ENCODE measurements around the gene CABP7.

Gene CABP7

GRCh38 chr22:29719899-29720645 lies at the start of gene CABP7:
CABP7 (plus strand) TSS chr22:29720003; CDS start chr22:29720425, 422 bp downstream.
- no peak for DNase-seq (ENCODE audit: low read depth in 2 of 2)

- no peak for DNase-seq (ENCODE audit: low read depth in 2 of 2)
These were observed 49.2 kb upstream of the CABP7 start for GRCh38 chr22:29670626-29671025.

GRCh38 chr22:29673361-29674066 lies 46.3 kb upstream of the CABP7 start:
- no peak for DNase-seq (ENCODE audit: low read depth in 2 of 2)

- DNase-seq (ENCODE audit: low read depth in 2 of 2), result no peak
These were observed 45.7 kb upstream of the CABP7 start for GRCh38 chr22:29674121-29674520.

- DNase-seq (ENCODE audit: low read depth in 2 of 2), result no peak
These were observed 40.5 kb upstream of the CABP7 start for GRCh38 chr22:29679316-29679715.

DNA sequence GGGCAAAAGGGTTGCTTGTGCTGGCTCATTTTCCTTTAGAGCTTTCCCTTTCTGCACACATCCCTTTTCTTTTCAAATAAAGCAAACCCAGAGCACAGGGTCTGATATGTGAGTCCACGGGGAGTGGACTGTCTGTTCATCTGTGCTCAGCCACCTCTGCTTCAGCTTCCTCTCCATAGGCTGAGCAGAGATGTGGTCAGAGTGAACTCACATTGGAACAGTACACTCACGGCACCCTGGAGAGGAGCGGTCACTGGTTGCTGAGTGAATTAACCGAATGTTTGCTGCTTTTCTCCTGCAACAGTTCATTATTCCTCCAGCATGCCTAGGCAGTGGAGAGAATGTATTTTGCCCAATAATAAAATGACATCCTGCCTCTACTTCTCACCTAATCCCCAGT lies 36.3 kb upstream of the CABP7 start:
- DNase-seq (ENCODE audit: low read depth in 2 of 2), result no peak

DNA sequence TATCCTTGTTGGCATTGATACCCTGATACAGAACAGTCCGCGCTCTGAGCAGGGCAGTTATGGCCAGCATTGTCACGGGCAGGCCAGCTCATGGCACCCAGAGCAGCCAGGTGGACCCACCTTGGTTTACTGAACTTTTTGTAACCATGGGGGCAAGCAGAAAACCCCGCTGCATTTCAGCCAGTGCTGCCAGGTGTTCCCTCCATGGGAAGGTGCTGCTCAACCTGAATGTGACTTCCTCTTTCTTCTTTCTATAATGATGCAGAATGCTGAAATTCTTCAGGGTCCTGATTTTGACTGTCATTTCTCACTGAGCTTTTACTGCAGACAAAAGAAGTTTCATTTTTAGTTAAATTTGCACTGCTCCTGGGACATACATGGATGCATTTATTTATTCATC lies 35.6 kb upstream of the CABP7 start:
- no peak for DNase-seq (ENCODE audit: low read depth in 2 of 2)

GRCh38 chr22:29689206-29689879 lies 30.5 kb upstream of the CABP7 start:
- no peak for DNase-seq (ENCODE audit: low read depth in 2 of 2)

DNA sequence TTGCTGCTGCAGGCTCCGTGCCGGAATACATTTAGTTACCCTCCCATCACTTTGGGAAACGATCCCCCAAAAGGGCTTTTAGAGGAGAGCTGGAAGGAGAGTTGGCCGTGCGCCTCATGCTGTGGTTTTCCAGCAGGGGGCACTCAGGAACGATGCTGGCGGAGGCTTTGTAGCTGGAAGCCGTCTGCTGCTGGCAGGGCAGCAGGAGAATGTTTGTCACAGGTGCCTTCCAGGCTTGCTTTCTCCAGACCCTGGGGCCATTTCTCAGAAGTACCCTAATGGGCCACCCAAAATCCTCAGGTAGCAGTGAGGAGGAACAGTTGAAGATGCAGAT lies 30.0 kb upstream of the CABP7 start:
- DNase-seq (ENCODE audit: low read depth in 2 of 2), result peak in 1 of 2 donors; percentile 19

- no peak for DNase-seq (ENCODE audit: low read depth in 2 of 2)
These were observed 29.3 kb upstream of the CABP7 start for GRCh38 chr22:29690476-29690875.

- DNase-seq (ENCODE audit: low read depth in 2 of 2), result no peak
These were observed 28.0 kb upstream of the CABP7 start for GRCh38 chr22:29691636-29692326.

- no peak for DNase-seq (ENCODE audit: low read depth in 2 of 2)
These were observed 27.5 kb upstream of the CABP7 start for GRCh38 chr22:29692327-29692640.

- DNase-seq (ENCODE audit: low read depth in 2 of 2), result no peak
These were observed 26.6 kb upstream of the CABP7 start for GRCh38 chr22:29693161-29693560.

DNA sequence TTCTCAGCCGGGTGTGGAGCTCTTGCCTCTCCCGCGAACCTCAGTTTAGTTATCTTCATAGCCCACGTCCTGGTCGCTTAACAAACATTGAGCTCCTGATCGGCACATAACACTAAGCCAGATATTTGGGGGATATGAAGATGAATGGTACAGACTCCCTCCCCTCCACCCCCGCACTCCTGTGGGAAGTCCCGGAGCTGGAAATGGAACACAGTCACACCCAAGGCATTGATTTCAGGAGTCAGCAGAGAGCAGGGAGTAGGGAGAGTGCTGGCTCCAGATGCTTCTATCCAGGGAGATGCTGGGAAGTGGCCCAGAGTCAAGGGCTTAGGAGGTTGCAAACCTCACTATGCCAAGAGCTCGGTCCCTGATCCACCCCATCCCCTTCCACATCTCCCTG lies 26.1 kb upstream of the CABP7 start:
- DNase-seq (ENCODE audit: low read depth in 2 of 2), result no peak

DNA sequence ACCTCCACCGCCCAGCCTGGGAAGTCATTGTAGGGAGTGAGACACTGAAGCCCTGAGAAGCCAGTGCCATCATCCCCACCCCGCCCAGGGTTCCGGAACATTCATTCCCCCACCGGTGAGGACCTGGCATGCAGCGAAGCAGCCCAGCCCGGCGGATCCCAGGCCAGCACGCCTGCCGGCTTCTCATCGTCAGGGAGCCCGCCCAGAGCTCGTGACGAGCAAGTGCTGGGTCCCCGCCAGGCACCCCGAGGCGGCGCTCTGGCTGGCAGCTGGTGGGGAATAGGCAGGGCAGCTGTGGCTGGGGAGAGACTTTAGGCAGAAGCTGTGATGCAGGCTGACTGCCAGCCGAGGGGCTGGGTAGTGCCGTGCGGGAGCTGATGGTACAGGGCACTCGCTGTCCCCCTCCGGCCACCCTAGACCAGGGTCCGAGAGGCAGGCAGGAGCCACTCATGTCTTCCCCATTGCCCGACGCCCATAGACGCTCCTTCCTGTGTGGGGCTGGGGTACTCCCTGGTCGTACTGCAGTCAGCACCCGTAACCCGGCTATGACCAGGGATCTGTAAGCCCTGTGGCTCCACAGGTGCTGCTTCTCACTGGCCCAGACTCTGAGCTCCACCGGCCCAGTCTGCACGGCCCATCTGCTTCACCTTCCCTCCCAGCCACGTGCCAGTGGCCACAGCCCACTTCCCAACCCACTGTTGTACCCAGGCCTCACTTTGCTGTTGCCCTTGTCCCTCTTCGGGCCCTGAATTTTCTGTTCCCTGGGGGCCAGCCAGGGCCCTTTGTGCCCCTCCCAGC lies 24.5 kb upstream of the CABP7 start:
- no peak for DNase-seq (ENCODE audit: low read depth in 2 of 2)

DNA sequence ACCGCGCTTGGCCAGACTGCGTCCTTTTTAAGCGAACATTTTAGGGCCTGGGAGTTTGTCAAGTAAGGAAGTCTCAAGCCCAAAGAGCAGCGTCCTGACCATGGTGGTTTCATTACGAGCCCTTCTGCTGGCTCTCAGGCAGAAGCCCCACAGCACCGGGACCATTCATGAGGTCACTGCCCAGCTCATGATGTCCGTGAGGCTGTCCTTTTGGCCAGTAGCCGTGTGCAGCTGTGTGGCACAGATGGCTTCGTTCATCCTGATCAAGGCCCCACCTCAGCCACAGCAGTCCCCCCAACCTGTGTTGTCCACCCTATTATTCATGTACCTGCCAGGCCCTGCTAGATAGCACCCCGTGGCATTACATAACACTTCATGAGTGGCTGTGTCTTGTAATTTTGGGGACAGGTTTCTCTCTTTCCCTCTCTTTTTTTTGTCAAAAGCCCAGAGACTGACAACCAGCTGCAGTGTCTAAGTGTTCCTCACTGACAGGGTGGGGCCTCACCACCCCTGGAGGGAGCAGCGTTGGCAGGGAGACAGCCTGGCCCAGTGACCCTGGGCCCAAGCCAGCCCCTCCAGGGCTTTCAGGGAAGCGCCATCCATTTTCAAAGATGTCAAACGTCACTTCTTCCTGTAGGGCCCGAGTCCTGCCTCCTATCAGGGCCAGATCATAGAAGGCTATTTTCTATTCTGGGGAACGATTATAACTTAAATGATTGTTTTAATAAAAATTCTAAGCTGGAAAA lies 21.8 kb upstream of the CABP7 start:
- no peak for DNase-seq (ENCODE audit: low read depth in 2 of 2)

GRCh38 chr22:29700206-29700899 lies 19.4 kb upstream of the CABP7 start:
- no peak for DNase-seq (ENCODE audit: low read depth in 2 of 2)

GRCh38 chr22:29700900-29701154 lies 19.0 kb upstream of the CABP7 start:
- DNase-seq (ENCODE audit: low read depth in 2 of 2), result no peak

DNA sequence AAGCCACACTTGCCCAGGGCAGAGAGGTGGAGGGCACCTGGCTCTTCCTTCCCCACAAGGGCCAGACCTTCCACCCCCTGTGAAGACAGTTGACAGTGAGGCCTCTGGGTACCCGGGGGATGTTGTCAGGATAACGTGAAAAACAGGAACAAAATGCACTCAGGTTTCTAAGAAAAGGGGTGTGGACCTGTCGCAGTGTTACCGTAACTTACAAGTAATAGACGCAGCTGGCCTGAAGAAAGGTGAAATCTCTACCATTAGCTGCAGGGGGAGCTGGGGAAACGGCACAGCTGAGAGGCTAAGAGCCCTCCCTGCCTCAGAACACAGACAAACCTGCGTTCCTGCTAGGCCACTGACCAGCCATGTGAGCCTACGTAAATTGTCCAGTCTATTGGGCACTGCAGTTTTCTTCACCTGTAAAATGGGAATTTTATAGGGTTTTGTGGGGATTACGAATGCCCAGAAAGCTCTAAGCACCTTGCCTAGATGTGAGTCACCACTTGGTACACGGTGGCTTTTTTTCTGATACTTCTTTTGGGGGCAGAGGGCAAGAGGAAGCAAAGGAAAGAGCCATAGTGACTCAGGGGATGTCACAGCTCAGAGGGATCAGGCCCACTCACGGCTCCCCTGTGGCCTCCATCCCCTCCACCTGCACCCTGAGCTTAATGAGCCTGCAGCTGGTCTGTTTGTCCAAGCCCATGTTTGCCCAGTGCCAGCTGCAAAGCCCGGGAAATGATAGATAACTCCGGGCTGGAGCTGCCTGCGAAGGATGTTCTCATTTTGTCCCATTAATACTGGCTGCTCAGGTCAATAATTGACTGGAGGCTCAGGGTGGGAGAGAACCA lies 18.4 kb upstream of the CABP7 start:
- DNase-seq (ENCODE audit: low read depth in 2 of 2), result no peak
